Astrocyte of the cerebellum (primary cell): Measurements from ENCODE around the gene DIAPH2.

Source experiments
- DNase-seq: peaks from one replicate; pipeline ENCODE4 v3.0.0-alpha.2; 2011; ENCODE audit warnings: low read depth
- H3K4me3 ChIP-seq: 2 replicates; pipeline ENCODE4 v1.5.1; 2011; ENCODE audit warnings: mild to moderate bottlenecking, low read depth, low read length, moderate library complexity
- in situ Hi-C: cut with HindIII; loops from 2 replicates; pipeline ENCODE4 v1.10.0; 2017; ENCODE audit warnings: low sequenced_read_pairs
- TF ChIP-seq, protein P1 (sequence below): IDR thresholded peaks from 2 replicates; pipeline ENCODE4 v1.5.1; 2012; ENCODE audit warnings: low read length, low read depth, moderate library complexity, mild to moderate bottlenecking; ENCODE audit errors: missing control alignments

DIAPH2 gene

DNA sequence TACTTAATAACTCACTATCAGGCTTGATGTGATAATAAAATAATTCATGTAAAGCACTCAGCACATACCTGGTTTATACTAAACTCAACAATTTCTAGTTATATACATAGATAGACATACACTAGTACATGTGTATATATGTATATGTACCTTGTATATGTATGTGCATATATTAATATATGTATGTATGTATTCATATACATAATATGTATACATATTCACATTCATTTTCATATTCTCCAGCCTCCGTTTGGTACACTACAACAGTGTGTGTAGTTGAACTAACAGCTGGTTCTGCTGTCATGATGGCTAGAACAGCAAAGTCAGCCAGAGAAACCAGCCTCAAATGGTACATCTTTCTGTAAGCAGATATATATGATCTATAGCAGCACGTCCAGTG, 869.2 kb downstream of the DIAPH2 start:
- no peak for DNase-seq
- TF ChIP-seq, protein P1, sequence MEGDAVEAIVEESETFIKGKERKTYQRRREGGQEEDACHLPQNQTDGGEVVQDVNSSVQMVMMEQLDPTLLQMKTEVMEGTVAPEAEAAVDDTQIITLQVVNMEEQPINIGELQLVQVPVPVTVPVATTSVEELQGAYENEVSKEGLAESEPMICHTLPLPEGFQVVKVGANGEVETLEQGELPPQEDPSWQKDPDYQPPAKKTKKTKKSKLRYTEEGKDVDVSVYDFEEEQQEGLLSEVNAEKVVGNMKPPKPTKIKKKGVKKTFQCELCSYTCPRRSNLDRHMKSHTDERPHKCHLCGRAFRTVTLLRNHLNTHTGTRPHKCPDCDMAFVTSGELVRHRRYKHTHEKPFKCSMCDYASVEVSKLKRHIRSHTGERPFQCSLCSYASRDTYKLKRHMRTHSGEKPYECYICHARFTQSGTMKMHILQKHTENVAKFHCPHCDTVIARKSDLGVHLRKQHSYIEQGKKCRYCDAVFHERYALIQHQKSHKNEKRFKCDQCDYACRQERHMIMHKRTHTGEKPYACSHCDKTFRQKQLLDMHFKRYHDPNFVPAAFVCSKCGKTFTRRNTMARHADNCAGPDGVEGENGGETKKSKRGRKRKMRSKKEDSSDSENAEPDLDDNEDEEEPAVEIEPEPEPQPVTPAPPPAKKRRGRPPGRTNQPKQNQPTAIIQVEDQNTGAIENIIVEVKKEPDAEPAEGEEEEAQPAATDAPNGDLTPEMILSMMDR: no peak
- in situ Hi-C loops: no loop called here
- no peak overlapping the region for H3K4me3 ChIP-seq

DNA sequence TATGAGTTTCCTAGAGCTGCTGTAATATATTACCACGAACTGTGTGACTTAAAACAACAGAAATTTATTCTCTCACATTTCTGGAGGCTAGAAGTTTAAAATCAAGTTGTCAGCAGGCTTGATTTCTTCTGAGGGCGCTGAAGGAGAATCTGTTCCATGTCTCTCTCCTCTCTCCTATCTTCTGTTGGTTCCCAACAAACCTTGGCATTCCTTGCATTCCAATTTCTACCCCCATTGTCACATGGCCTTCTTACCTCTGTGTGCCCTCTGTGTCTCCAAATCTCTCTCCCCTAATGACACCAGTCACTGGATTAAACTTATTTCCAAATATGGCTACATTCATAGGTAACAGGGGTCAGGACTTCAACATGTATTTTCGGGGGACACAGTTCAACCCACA, 871.7 kb downstream of the DIAPH2 start:
- in situ Hi-C loops: no loop called here
- TF ChIP-seq, protein P1: no peak
- no peak for DNase-seq
- H3K4me3 ChIP-seq: no peak overlapping the region

DNA sequence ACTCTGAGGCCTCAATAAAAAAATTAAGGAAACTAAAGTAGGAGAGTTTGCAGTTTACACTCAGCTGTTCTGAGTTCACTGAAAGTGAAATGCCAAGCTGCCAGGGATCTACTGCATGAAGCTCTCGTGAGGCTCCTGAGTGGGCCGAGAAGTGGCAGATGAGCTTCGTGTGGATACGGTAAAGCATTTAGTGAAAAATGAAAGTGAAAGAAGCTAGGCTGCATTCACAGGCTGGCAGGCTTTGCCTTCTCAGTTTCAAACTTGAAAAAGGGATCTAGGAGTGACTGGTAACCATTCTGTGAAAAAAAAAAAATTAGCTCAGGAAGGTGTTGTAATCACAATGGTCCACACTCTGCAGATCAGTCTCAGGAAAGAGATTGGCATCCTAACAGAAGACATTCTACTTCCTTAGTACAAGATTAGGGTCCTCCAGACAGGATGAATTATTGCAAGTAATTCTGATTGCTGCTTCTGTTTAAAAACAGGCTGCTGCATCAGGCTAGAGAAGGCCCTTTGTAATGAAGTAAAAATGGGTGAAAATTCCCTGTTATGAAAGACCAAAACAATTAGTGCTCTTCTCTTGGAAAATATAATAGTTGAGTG, 879.0 kb downstream of the DIAPH2 start:
- TF ChIP-seq, protein P1: no peak
- H3K4me3 ChIP-seq: peak overlapping the region; percentile 8
- DNase-seq: peak; percentile 29
- in situ Hi-C loops: no loop called here

DNA sequence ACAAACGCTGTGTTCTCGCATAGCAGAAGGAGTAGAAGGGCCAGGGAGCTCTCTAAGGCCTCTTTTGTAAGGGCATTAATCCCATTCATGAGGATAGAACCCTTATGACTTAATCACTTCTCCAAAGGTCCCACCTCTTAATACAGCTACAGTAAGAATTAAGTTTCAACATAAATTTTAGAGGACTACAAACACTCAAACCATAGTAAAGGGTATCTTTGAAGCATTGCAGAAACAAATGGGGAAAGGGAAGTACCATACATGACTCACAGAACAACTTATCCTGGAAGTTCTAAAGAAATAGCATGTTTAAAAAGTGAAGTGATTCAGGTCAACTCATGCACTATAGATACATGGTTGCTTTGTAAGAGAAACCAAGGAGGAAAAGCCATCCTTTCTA, 879.9 kb downstream of the DIAPH2 start:
- TF ChIP-seq, protein P1: no peak
- in situ Hi-C loops: no loop called here
- H3K4me3 ChIP-seq: no peak overlapping the region
- no peak for DNase-seq

DNA sequence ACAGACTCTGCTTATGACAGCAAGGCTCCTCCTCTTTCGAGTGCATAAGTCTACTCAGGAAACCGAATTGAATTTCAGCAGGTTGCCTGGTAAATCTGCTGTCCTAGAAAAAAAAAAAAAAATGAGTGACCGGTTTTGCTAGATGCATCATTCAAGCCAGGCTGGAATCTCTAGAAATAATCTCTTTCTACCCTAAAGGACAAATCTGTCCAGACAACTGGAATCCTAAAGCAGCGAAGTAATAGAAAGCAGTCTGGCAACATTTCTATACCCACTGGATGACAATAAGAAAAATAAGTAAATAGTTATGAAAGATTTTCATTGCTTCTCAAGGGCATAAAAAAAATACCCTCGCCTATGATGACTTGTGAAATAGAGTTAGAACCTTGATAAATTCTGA, 902.5 kb downstream of the DIAPH2 start:
- TF ChIP-seq, protein P1: no peak
- H3K4me3 ChIP-seq: no peak overlapping the region
- in situ Hi-C loops: no loop called here
- no peak for DNase-seq

DNA sequence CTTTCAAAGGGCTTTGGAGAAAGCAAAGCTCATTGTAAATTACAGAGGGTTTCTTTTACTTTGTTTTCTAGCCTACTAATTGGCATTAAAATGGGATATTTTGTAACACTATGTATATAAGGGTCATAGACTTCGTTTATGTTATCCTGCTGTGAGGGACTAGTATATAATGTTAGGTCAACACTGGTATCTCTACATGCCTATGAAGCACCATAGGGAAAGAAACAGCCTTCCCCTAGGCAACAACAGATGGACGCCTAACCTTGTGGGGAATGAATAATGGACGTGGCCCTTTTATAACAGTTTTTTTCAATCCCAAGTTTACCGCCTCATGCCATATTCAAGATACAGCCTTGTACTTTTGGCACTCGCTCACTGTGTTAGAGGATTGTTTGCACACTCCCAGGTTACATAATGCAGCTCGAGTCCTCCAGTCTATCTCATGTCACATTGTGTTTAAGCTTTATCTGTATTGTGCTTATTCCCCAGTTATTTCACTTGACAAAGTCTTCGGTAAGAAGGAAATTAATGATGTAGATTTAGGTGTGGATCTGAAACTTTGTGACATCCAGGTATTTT, 910.1 kb downstream of the DIAPH2 start:
- DNase-seq: no peak
- TF ChIP-seq, protein P1: no peak
- in situ Hi-C loops: no loop called here
- no peak overlapping the region for H3K4me3 ChIP-seq

DNA sequence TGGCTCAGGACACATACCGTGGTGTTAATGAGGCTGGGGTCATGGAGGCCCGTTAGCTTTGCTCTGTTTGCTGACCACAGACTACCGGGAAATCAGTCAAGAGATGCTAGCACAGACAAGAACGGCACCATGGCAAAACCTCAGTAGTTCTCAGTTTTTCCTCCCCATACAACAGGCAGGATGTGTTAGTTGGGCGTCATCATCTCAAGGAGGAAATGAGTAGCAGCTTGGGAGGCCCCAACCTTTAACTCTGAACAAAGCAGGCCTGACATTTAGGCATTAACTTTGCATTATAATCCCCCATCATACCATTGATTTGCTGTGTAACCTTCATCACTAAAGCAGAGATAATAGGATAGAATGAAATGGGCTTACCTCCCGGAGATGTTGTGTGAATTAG, 913.3 kb downstream of the DIAPH2 start:
- TF ChIP-seq, protein P1: no peak
- in situ Hi-C loops: no loop called here
- no peak for DNase-seq

More for the DNA sequence above, 913.3 kb downstream of the DIAPH2 start:
- no peak overlapping the region for H3K4me3 ChIP-seq
